Measurements from ENCODE around the gene KISS1R. TPM values are rescaled to one million over a fixed set of nuclear protein-coding genes. Genes with fewer than 3 reads are reported as not detected.

Gene KISS1R
- total RNA-seq, 1 experiment from 2014 or later, result not detected

DNA sequence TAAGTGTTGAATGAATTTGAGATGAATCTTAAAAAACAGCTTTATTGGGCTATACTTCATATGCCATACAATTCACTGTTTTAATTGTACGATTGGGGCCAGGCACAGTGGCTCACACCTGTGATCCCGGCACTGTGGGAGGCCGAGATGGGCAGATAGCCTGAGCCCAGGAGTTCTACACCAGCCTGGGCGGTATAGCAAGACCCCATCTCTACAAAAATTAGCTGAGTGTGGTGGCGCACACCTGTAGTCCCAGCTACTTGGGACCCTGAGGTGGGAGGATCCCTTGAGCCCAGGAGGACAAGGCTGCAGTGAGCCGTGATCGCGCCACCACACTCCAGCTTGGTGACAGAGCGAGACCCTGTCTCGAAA is 19.0 kb downstream of the KISS1R start:
- no peak for DNase-seq (ENCODE audit: low spot score)

DNA sequence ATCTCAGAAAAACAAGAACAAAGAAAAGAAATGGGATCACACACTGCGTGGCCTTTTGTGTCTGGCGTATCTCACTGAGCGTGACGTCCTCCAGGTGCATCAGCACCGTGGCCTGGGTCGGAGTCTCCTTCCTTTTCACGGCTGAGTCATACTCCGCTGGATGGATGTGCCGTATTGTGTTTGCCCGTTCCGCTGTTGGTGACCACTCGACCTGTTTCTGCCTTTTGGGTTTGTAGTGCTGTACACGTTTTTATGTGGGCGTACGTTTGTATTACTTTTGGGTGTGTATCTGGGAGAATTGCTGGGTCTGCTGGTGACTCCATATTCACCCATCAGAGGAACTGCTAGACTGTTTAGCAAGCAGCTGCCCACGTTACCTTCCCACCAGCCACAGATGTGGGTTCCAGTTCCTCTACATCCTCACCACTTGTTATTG is 20.1 kb downstream of the KISS1R start:
- no peak for DNase-seq (ENCODE audit: low spot score)

DNA sequence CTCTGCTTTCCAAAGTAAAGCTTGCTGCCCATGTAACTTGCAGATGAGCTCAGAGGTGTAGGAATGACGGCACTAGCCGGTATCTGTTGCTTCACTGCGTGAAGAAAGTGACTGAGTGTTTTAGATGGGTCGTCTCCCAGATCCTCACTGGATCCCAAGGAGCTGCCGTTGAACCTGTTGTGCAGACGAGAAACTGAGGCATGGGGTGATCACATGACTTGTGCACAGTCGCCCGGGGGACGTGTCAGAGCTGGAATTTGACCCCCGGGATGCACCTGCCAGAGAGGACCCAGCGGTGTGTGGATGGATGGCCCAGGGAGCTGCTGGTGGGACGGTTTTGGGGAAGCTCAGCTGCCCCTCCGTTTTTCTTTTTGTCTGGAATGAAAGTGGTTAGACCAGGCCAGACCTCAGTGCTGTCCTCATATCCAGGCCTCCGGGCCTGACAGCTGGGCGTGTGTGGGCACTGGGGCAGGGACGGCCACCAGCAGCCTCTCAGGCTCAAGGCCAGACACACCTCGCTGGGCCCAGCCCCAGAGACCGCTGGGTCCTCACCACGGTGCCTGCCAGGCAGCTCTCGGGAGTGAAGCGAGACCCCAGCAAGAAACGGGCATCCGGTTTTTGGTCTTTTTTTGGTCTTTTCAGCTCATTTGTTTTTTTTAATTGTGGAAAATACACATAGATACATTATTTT is 21.2 kb downstream of the KISS1R start:
- DNase-seq (ENCODE audit: low spot score), result no peak

DNA sequence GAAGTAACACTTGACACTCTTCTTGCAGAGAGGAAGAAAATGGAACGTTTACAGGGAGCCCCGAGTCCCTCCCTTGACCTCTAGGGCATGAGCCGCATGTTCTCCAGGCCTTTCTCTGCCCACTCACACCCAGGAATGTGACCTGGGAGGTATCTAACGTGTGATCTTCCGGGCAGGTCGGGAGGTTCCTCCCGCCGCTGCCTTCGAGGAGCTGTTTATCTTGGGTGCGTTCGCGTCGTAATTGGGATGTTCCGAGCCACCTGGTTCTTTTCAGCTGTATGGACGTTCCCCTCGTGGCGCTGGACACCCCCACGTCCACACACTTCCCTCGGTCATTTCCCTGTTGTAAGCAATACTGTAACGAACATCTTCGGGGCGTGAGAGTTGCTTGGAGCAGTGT is 22.3 kb downstream of the KISS1R start:
- no peak for DNase-seq (ENCODE audit: low spot score)

DNA sequence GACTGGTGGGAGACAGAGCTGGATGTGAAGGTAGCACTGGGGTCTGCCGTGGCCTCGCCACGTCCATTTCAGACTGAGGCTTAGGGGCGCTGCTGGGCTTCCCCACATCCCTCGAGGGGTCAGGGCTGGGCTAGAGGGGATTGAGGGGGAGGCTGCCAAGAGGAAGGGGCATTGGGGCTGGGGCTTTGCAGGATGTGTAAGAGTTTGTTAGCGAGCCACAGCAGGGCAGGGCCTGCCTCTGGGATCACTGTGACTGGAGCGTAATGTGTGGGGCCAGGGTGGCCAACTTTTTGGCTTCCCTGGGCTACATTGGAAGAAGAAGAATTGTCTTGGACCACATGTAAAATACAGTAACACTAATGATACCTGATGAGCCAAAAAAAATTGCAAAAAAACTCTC is 22.8 kb downstream of the KISS1R start:
- no peak for DNase-seq (ENCODE audit: low spot score)

DNA sequence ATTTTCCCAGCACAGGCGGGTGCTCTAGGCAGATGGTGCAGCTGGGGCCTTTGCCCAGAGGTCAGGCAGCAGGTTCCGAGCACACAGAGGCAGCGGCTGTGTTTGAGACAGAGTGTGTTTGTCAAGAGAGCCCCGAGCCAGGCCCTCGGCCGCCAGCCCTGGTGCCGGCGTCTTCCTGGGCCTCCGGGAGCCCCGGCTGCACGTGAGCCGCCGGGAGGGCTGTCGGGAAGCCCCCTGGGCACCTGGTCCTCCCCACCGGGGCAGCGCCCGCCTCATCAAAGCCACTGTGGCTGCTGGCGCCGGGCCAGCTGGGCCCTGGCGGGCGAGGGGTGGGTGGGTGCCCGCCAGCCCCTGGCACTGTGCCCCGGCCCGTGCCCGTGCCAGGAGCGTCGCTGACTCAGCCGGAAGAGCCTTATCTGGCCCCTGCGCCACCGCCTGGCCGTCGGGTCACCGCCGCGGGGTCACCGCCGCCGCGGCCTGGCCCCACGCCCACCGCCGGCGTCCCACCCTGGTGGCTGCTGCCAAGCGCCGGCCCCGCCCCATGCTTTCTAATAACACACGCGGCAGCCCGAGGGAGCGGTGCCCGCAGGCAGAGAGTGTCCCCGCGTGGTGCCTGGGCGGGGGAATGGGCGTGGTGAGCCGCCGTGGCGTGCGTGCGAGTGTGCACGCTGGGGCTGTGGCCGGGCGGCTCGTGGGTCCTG is 23.6 kb downstream of the KISS1R start:
- DNase-seq (ENCODE audit: low spot score), result peak; percentile 77

DNA sequence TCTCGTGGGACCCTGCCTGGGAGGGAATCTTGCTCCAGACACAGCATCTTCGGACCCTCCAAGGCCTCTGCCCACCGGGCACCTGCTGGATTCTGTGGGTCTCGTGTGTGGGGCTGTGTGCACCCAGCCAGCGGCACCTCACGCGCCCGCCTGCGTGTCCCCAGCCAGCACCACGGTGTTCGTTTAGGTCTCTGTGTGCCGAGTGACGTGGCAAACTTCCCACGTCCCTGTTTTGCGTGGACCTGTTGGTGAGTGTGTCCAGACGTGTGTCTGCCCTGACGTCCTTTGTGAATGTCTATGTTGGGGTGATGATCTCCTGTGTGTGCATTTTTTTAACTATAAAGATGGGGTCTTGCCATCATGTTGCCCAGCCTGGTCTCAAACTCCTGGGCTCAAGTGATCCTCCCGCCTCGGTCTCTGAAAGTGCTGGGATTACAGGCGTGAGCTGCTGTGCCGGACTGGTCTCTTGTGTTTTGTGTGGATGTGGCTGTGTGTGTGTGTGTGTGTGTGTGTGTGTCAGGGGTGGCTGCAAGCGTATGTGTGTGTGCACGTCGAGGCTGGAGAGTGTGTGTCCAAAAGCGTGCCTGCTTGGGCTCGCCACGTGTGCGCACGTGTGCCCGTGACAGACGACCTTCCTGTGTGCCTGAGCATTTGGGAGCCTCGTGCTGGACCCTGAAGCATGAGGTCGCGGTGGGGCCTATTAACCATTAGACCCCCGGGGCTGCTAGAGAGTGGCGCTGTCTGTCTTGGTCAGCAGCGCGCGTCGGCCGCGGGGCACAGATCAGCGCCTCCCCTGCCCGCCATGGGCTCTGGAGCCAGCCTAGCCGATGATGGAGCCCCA is 24.4 kb downstream of the KISS1R start:
- no peak for DNase-seq (ENCODE audit: low spot score)

DNA sequence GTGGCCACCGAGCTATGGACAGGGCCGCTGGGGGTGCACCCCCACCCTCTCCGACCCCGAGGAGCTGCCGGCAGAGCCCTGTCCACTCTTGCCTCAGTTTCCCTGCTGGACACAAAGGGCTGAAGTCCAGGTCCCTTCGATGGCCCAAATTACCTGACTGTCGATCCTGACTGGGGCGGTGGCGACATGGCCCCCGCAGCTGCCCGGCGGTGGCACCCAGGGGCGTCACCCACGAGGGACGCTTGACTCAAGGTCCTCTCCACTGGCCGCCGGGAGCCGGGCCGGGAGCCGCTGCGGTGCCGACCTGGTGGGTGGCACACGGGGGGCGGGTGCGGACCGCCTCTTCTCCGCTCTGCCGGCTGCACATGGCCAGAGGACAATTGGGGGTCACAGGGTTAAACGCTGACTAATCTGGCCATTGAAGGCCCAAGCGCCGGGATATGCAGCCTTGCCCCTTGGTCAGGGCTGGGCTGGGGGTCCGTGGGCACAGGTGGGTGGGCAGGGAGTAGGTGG is 25.1 kb downstream of the KISS1R start:
- DNase-seq (ENCODE audit: low spot score), result no peak

DNA sequence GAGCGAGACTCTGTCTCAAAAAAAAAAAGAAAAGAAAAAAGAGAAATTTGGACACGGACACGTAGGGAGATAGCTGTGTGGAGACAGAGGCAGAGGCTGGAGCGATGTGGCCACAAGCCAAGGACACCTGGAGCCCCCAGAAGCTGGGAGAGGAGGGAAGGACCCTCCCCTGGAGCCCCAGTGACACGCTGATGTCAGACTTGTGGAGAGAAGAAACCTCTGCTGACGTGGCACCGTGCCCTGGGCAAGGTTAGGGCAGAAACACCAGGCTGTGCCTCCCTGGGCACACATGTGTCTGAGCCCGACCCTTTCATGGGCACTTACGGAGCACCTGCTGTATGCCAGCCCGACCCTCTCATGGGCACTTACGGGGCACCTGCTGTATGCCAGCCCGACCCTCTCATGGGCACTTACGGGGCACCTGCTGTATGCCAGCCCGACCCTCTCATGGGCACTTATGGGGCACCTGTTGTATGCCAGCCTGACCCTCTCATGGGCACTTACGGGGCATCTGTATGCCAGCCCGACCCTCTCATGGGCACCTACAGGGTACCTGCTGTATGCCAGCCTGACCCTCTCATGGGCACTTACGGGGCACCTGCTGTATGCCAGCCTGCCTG is 26.5 kb downstream of the KISS1R start:
- no peak for DNase-seq (ENCODE audit: low spot score)

DNA sequence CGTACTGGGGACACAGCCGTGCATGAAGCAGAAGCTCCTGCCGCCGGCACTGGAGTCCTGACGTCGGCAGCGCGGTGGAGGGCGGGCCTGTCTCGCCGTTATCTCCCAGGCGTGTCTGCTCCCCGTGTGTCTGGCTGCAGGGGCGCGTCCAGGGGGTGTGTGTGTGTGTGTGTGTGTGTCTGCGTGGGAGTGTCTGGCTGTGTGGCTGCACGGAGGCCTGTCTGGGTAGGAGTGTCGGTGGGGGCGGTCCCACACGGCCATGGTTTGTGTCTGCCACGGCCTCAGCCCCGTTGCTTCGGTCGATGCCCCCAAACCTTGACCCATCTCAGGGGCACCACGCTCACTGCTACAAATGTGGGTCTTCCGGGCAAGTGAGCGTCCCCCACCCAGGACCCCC is 27.0 kb downstream of the KISS1R start:
- DNase-seq (ENCODE audit: low spot score), result no peak

DNA sequence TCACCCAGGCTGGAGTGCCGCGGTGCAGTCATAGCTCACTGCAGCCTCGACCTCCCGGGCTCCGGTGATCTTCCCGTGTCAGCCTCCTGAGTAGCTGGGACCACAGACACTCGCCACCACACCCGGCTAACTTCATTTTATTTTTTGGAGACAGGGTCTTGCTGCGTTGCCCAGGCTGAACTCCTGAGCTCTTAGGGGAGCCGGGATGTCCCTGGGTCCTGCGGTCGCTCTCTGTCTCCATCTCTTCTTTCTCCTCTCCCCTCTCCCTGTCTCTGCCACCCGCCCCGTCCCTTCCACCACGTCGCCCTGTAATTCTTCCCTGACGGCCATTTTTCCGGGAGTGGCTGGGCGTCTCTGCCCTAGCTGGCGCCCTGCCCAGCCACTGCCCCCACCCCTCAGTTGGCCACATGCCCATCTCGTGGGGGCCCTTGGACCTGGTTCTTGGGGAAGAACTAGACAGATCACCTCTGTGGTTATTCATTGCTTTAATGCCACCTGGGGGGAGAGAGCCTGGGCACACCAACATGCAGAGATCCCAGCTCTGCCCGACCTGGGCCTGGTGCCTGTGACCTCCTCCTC is 27.6 kb downstream of the KISS1R start:
- no peak for DNase-seq (ENCODE audit: low spot score)

DNA sequence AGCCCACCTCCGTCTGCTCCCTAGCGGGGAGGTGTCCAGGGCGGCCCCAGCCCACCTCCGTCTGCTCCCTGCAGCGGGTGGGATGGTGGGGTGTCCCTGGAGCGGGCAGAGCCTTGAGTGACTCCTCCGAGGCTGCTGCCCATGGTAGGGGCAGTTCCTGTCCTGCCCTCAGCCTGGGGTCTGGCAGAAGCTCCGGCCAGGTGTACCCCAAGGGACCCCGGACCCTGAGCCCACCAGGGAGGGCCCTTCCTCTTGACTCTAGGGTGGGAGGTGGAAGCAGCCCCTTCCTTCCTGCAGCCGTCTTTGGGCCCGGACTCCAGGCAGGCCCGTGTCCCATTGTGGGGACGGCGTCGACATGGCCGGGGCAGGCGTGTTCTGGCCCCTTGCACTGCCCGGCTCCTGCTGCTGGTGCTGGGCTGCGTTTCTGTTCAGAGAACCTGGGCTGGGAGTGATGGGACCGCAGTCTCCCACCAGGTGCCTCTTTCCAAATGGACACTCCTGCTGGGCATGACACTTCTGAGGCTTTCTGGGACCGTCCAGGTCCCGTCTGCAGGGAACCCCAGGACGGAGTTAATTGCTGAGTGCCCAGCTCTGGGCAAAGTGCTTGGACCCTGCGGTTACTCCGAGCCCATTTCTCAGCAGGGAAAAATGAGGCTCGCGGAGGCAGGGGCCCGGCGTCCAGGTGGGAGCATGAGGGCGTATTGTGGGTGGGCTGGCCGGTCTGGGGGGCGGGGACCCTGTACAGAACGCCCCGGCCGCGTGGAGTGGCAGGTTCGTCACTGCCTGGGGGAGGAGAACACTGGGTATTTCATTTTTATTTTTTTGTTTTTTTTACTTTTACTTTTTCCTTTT is 28.5 kb downstream of the KISS1R start:
- no peak for DNase-seq (ENCODE audit: low spot score)

DNA sequence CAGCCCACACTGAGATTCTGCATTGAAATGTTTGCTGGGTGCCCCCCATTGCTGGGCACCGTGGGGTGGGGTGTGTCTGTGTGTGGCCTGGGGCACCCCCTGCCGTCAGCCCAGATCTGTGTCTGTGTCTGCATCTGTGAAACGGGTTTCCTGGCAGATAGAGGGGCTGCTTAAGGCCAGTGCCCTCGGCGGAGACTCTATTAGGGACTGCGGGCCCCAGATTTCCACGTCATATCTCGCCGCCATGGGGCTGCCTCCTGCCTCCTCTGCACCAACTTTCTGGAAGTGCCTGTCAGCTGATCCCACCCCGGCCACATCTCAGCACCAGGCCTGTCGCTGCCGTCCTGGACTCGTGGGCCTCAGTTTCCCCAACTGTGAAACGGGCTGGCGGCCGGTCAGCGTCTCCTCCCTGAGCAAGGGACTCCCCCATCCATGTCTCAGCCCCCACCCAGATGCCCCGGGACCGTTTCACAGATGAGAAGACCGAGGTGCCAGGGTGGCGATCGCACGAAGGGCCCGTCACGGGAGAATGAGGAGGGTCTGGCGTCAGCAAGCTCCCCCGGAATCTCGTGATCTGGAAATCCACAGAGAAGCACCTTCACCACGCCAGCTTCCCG is 30.1 kb downstream of the KISS1R start:
- DNase-seq (ENCODE audit: low spot score), result no peak

DNA sequence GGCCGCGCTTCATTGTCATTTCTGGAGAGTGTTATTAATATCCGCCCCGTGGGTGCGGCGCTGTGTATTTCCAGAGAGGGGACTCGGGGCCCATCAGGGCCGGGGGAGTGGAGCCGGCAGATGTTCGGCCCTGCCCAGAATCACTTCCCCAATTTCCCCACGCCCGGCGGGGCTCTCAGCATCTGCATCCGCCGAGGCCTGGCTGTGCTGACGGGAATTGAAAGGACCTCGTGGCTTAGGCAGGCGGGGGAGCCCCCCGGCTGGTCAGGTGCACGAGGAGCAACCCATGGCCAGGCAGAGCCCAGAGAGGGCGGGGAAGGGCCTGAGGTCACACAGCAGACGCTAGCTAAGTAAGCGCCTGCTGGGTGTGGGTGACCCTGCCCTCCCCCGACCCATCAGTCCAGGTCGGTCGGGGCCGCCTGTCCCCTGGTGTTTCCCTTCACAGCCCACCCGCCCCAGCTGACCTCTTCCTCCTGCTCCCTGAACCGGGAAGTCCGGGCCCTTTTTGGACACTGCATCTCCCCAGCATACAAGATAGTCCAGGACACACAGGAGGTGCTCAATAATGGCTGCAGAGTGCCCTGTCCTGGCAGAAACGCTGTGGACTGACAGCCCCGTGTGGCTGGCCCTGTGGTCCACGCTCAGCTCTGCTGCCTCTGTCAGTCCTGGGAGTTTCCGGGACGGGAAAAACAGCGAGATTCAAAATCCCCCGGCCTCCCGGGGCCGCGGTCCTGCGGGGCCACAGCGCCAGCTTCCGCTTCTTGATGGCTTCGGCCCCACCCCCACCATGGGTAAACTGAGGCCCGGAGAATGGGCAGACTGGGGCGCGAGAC is 30.8 kb downstream of the KISS1R start:
- no peak for DNase-seq (ENCODE audit: low spot score)

DNA sequence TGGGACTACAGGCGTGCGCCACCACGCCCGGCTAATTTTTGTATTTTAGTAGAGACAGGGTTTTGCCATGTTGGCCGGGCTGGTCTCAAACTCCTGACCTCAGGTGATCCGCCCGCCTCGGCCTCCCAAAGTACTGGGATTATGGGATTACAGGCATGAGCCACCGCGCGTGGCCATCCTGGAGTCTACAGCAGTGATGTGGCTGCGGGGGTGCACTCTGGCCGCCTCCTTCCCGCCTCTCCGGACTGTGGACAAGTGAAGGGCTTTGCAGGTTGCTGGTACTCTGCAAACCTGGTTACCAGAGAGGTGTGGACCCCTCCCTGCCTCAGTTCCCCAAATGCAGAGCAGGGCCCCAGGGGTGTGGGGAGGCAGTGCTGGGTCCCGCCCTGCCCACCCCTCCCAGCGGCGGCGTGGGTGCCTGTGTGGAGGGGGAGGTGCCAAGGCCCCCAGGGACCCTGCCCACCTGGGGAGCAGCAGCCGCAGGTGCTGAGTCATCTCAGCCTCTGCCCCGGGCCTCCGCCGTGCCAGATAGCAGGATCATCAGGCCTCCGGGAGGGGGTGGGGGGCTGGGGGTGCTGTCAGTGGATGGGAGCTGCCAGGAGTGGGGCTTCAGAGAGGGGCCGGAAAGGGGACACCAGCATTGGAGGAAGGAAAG is 31.8 kb downstream of the KISS1R start:
- no peak for DNase-seq (ENCODE audit: low spot score)

DNA sequence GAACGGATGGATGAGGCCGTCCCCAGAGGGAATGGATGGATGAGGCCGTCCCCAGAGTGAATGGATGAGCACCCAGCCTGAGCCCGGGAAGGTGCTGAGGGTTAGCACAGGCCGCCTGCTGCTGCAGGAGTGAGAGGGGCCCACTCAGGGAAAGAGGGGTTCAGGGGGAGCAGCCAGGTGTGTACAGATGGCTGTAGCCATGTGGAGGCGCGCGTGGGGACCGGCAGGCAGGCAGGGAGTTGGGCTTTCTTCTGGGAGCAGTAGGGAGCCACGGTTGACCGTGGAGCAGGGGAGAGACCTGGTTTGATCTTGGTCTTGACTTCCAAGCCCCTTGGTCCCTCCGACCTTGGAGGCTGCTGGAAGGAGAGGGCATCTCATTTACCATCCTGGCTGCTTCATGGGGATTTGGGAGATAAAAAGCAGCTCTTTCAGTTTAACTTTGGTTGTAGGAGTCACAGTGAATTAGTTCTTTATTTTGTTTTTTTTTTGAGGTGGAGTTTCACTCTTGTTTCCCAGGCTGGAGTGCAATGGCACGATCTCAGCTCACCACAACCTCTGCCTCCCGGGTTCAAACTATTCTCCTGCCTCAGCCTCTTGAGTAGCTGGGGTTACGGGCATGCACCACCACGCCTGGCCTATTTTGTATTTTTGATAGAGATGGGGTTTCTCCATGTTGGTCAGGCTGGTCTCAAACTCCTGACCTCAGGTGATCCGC is 33.4 kb downstream of the KISS1R start:
- no peak for DNase-seq (ENCODE audit: low spot score)

DNA sequence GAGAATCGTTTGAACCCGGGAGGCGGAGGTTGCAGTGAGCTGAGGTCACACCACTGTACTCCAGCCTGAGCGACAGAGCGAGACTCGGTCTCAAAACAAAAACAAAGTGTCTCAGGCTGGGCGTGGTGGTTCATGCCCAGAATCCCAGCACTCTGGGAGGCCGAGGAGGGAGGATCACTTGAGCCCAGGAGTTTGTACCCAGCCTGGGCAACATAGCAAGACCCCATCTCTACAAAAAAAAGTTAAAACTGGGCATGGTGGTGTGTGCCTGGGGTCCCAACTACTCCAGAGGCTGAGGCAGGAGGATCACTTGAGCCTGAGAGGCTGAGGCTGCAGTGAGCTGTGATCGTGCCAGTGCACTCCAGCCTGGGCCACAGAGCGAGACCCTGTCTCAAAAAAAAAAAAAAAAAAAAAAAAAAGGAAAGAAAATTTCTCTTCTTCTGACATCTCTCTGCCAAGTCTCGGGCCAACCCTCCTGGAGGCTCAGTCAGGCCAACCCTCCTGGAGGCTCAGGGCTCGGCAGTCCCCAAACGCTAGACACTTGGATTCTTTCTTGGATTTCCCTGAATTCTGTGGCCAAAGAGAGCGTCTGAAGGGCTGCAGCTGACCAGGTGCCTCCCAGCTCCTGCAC is 35.0 kb downstream of the KISS1R start:
- DNase-seq (ENCODE audit: low spot score), result no peak

Data from H4 (cell line).